ENCODE measurements around the gene CD48. TPM values are rescaled to one million over a fixed set of nuclear protein-coding genes. Genes with fewer than 3 reads are reported as not detected.

The CD48 gene
- polyA plus RNA-seq, 1 of the 3 experiments (the other 2 are of a cell fraction) = not detected

DNA sequence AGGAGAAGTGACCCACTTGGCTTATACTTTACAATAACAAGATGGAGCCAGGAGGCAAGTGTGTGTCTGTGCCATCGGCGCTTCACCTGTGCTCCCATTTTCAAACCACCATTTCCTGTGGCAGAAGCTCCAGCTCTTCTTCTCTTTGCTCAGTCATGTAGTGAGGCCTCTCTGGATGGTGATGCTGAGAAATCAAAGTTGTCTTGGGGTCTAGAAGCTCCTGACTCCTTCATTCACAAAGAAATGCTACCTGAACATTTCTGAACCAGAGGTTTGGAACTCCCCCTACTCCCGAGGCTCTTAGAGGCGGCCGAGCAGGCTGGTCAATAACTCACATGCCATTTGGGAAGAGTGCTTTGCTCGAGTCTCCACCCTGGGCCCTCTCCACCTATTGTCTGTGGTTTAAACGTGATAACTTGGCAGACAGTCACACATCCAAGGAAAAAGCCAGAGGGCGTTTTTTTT is 82.8 kb downstream of the CD48 start (continued):
- TF ChIP-seq CHD2 (IDR thresholded peaks at IDR 0.05; ENCODE audit: low read length, partially characterized antibody) = no peak
- no peak for TF ChIP-seq CTCF (IDR thresholded peaks at IDR 0.05)

Other genes starting within 250 kb of the CD48 start
- gene SLAMF6, start 188.6 kb downstream of the CD48 start, polyA plus RNA-seq (2012; rRNA removed) = not detected in 2 replicates
- gene CD84, start 132.3 kb downstream of the CD48 start, polyA plus RNA-seq (2012; rRNA removed) = not detected in 2 replicates
- gene SLAMF1, start 64.8 kb downstream of the CD48 start, polyA plus RNA-seq (2012; rRNA removed) = not detected in 2 replicates
- gene SLAMF7, start 27.4 kb upstream of the CD48 start, polyA plus RNA-seq (2012; rRNA removed) = not detected in 2 replicates
- gene LY9, start 84.4 kb upstream of the CD48 start, polyA plus RNA-seq (2012; rRNA removed) = not detected in 2 replicates
- gene CD244, start 151.1 kb upstream of the CD48 start, polyA plus RNA-seq (2012; rRNA removed) = not detected in 2 replicates
- not detected in 2 replicates for gene ITLN1, start 173.4 kb upstream of the CD48 start, polyA plus RNA-seq (2012; rRNA removed)
- not detected in 2 replicates for gene ITLN2, start 243.0 kb upstream of the CD48 start, polyA plus RNA-seq (2012; rRNA removed)